ENCODE measurements around the gene EPHA1.

Gene EPHA1

DNA sequence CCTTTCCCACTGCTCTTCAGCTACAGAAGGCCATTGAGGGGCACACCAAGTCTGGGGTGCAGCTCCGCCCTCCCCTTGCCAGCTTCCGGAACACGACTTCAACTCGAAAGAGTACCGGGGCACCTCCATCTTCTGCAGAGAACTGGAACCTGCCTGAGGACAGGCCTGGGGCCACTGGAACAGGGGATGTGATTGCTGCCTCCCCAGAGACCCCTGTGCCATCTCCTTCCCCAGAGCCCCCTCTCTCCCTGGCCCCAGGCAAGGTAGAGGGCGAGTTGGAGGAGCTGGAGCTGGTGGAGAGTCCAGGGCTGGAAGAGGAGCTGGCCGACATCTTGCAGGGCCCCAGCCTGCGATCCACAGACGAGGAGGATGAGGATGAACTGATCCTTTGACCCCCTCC is 57.1 kb downstream of the EPHA1 start:
- no peak overlapping the region for H3K4me3 ChIP-seq (ENCODE audit: low read depth, low read length)
- TF ChIP-seq, protein P1, sequence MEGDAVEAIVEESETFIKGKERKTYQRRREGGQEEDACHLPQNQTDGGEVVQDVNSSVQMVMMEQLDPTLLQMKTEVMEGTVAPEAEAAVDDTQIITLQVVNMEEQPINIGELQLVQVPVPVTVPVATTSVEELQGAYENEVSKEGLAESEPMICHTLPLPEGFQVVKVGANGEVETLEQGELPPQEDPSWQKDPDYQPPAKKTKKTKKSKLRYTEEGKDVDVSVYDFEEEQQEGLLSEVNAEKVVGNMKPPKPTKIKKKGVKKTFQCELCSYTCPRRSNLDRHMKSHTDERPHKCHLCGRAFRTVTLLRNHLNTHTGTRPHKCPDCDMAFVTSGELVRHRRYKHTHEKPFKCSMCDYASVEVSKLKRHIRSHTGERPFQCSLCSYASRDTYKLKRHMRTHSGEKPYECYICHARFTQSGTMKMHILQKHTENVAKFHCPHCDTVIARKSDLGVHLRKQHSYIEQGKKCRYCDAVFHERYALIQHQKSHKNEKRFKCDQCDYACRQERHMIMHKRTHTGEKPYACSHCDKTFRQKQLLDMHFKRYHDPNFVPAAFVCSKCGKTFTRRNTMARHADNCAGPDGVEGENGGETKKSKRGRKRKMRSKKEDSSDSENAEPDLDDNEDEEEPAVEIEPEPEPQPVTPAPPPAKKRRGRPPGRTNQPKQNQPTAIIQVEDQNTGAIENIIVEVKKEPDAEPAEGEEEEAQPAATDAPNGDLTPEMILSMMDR (IDR thresholded peaks at IDR 0.05; ENCODE audit: low read depth, low read length, missing control alignments): no peak
- DNase-seq (ENCODE audit: low read depth): no peak

DNA sequence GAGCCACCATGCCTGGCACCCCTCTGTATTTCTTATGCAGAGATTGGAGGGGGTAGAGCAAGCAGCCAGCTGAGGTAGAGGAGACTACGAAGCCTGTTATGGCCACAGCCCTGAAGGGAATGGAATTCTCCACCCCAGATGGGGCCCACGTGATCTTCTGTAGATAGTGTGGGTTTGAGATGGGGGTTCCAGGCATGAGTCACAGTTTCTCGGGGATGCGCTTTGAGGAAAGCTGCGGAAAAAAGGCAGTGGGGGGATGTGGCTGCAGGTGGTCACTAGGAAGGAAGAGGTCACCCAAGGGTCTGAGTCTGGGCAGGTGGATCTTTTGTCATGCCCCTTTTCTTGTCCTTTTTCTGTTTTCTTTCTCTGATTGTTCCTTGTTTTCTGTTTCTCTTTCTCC is 57.6 kb downstream of the EPHA1 start:
- no peak for DNase-seq (ENCODE audit: low read depth)
- no peak overlapping the region for H3K4me3 ChIP-seq (ENCODE audit: low read depth, low read length)
- TF ChIP-seq, protein P1 (IDR thresholded peaks at IDR 0.05; ENCODE audit: low read depth, low read length, missing control alignments): no peak

- DNase-seq (ENCODE audit: low read depth): no peak
- H3K4me3 ChIP-seq (ENCODE audit: low read depth, low read length): no peak overlapping the region
- TF ChIP-seq, protein P1 (IDR thresholded peaks at IDR 0.05; ENCODE audit: low read depth, low read length, missing control alignments): no peak
These were observed 60.7 kb downstream of the EPHA1 start for GRCh38 chr7:143347950-143348349.

DNA sequence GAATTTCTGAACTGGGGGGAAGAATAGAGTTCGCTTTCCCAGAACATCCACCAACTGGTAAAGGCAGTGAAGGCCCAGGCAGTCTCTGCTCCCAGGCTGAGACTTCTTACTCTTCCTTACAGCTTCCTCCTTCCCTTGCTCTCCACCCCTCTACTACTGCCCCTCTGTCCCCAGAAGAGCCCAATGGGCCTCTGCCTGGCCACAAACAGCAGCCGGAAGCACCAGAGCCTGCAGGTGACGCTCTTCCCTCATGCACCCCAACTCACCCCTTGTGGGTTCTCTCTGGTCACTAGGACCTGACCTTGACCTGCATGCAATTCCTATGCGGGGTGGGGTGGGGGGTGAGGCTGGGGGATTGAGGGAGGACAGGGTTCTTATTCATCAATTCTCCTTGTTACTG is 62.6 kb downstream of the EPHA1 start:
- H3K4me3 ChIP-seq (ENCODE audit: low read depth, low read length): no peak overlapping the region
- TF ChIP-seq, protein P1 (IDR thresholded peaks at IDR 0.05; ENCODE audit: low read depth, low read length, missing control alignments): no peak
- no peak for DNase-seq (ENCODE audit: low read depth)

DNA sequence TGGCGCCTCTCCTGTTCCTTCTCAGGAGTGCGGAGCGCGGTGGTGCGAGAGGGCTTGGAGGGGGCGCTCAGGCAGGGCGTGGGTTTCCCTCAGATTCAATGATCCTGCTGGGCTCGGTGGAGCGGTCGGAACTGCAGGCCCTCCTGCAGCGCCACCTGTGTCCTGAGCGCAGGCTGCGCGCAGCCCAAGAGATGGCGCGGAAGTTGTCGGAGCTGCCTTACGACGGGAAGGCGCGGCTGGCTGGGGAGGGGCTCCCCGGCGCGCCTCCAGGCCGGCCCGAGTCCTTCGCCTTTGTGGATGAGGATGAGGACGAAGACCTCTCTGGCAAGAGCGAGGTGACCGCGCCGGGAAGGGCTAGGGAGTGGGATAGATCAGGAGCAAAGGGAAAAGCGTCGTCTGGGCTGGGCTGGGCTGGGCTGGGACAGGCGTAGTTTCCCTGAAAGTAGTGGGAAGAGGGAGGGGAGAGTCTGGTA is 63.2 kb downstream of the EPHA1 start:
- TF ChIP-seq, protein P1 (IDR thresholded peaks at IDR 0.05; ENCODE audit: low read depth, low read length, missing control alignments): peak; percentile 58
- no peak overlapping the region for H3K4me3 ChIP-seq (ENCODE audit: low read depth, low read length)
- no peak for DNase-seq (ENCODE audit: low read depth)

DNA sequence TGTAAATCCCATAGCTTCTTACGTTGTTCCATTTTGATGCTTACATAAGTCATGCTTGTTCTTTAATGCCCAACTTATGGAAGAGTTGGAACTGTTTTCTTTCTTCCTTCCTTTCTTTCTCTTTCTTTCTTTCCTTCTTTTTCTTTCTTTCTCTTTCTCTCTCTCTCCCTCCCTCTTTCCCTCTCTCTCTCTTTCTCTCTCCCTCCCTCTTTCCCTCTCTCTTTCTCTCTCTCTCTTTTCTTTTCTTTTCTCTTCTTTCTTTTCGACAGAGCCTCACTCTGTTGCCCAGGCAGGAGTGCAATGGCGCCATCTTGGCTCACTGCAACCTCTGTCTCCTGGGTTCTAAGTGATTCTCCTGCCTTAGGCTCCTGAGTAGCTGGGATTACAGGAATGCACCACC is 65.1 kb downstream of the EPHA1 start:
- H3K4me3 ChIP-seq (ENCODE audit: low read depth, low read length): no peak overlapping the region
- TF ChIP-seq, protein P1 (IDR thresholded peaks at IDR 0.05; ENCODE audit: low read depth, low read length, missing control alignments): no peak
- DNase-seq (ENCODE audit: low read depth): no peak

DNA sequence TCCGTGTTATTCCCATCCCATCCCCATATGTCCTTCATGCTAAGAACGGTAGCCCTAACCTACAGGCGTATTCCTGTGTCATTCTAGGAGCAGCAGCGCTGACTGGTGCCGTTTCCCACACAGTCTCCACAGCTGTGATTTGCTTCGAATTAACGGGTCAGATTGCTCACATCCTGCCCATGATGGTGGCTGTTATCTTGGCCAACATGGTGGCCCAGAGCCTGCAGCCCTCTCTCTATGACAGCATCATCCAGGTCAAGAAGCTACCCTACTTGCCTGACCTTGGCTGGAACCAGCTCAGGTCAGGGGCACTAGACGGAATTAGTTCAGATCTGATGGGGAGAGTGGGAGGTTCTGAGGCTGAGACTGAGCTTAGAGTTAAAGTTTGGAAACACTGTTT is 66.8 kb downstream of the EPHA1 start:
- H3K4me3 ChIP-seq (ENCODE audit: low read depth, low read length): no peak overlapping the region
- TF ChIP-seq, protein P1 (IDR thresholded peaks at IDR 0.05; ENCODE audit: low read depth, low read length, missing control alignments): no peak
- no peak for DNase-seq (ENCODE audit: low read depth)
